WTC11 (cell line): ENCODE measurements around the gene SPPL2B.

Experiments
- ETV6 ChIP-seq: sonication (generic); formaldehyde crosslinking; IDR thresholded peaks from 2 replicates; pipeline ENCODE4 v1.8.1; 2022; ENCODE audit warnings: mild to moderate bottlenecking, missing genetic modification reagents
- FOXK1 ChIP-seq: sonication (generic); formaldehyde crosslinking; IDR thresholded peaks from 2 replicates; pipeline ENCODE4 v1.8.0; 2022; ENCODE audit warnings: mild to moderate bottlenecking, moderate library complexity, missing genetic modification reagents
- NR1H2 ChIP-seq: sonication (generic); formaldehyde crosslinking; IDR thresholded peaks from 2 replicates; pipeline ENCODE4 v1.9.0; 2021; ENCODE audit warnings: mild to moderate bottlenecking, moderate library complexity, missing genetic modification reagents
- SMAD3 ChIP-seq: sonication (generic); formaldehyde crosslinking; IDR thresholded peaks from 2 replicates; pipeline ENCODE4 v1.8.0; 2022; ENCODE audit warnings: missing genetic modification reagents, mild to moderate bottlenecking, borderline replicate concordance
- ZNF219 ChIP-seq: sonication (generic); formaldehyde crosslinking; IDR thresholded peaks from 2 replicates; pipeline ENCODE4 v1.8.0; 2023; ENCODE audit warnings: missing genetic modification reagents, mild to moderate bottlenecking, borderline replicate concordance
- ZNF232 ChIP-seq: sonication (generic); formaldehyde crosslinking; IDR thresholded peaks from 2 replicates; pipeline ENCODE4 v1.8.0; 2022; ENCODE audit warnings: mild to moderate bottlenecking, missing genetic modification reagents
- TF ChIP-seq, protein P1 (sequence below): fragments of 200-600 bp; IDR thresholded peaks from 2 replicates; pipeline ENCODE4 v1.8.0; 2022; ENCODE audit warnings: antibody characterized with exemption
- TF ChIP-seq, protein P2 (sequence below): sonication (generic); formaldehyde crosslinking; IDR thresholded peaks from 2 replicates; pipeline ENCODE4 v1.8.0; 2022; ENCODE audit warnings: mild to moderate bottlenecking, missing genetic modification reagents
- TF ChIP-seq, protein P3 (sequence below): sonication (generic); formaldehyde crosslinking; IDR thresholded peaks from 2 replicates; pipeline ENCODE4 v1.8.1; 2022; ENCODE audit warnings: missing genetic modification reagents, borderline replicate concordance
- TF ChIP-seq, protein P4 (sequence below): sonication (generic); formaldehyde crosslinking; IDR thresholded peaks from 2 replicates; pipeline ENCODE4 v1.8.0; 2022; ENCODE audit warnings: mild to moderate bottlenecking, missing genetic modification reagents
- TF ChIP-seq, protein P5 (sequence below): sonication (generic); formaldehyde crosslinking; IDR thresholded peaks from 2 replicates; pipeline ENCODE4 v1.8.0; 2022; ENCODE audit warnings: mild to moderate bottlenecking, missing genetic modification reagents

DNA sequence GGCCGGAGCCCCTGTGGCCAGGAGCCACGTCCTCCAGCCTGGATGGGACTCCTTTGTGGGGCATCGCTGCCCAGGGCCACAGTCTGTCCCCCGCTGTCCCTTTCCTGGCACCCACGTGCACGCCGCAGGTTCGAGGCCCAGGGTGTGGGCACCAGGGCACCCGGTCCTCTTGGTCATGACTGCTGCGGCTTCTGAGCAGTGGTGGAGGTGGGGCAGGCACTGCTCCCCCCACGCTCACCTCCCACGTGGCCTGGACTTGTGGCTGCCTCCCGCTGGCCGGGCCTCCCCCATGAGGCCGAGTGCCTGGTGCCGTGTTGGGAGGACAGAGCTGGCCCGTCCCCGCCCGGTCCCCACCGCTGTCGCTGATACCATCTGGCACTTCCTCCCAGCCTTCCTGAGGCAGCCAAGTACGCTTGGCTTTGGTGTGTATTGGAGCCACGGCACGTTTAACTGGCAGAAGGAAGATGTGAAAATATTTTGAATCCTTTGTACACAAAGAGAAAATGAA lies 12.8 kb downstream of the SPPL2B start:
- TF ChIP-seq ETV6 (no peak), NR1H2 (CRISPR knock-in tag) (no peak), ZNF219 (no peak), ZNF232 (CRISPR knock-in tag) (no peak), SMAD3 (CRISPR knock-in tag) (no peak), FOXK1 (CRISPR knock-in tag) (no peak)
- TF ChIP-seq, protein P1, sequence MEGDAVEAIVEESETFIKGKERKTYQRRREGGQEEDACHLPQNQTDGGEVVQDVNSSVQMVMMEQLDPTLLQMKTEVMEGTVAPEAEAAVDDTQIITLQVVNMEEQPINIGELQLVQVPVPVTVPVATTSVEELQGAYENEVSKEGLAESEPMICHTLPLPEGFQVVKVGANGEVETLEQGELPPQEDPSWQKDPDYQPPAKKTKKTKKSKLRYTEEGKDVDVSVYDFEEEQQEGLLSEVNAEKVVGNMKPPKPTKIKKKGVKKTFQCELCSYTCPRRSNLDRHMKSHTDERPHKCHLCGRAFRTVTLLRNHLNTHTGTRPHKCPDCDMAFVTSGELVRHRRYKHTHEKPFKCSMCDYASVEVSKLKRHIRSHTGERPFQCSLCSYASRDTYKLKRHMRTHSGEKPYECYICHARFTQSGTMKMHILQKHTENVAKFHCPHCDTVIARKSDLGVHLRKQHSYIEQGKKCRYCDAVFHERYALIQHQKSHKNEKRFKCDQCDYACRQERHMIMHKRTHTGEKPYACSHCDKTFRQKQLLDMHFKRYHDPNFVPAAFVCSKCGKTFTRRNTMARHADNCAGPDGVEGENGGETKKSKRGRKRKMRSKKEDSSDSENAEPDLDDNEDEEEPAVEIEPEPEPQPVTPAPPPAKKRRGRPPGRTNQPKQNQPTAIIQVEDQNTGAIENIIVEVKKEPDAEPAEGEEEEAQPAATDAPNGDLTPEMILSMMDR = no peak
- TF ChIP-seq, protein P2, sequence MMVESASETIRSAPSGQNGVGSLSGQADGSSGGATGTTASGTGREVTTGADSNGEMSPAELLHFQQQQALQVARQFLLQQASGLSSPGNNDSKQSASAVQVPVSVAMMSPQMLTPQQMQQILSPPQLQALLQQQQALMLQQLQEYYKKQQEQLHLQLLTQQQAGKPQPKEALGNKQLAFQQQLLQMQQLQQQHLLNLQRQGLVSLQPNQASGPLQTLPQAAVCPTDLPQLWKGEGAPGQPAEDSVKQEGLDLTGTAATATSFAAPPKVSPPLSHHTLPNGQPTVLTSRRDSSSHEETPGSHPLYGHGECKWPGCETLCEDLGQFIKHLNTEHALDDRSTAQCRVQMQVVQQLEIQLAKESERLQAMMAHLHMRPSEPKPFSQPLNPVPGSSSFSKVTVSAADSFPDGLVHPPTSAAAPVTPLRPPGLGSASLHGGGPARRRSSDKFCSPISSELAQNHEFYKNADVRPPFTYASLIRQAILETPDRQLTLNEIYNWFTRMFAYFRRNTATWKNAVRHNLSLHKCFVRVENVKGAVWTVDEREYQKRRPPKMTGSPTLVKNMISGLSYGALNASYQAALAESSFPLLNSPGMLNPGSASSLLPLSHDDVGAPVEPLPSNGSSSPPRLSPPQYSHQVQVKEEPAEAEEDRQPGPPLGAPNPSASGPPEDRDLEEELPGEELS (CRISPR knock-in tag) = no peak
- TF ChIP-seq, protein P3, sequence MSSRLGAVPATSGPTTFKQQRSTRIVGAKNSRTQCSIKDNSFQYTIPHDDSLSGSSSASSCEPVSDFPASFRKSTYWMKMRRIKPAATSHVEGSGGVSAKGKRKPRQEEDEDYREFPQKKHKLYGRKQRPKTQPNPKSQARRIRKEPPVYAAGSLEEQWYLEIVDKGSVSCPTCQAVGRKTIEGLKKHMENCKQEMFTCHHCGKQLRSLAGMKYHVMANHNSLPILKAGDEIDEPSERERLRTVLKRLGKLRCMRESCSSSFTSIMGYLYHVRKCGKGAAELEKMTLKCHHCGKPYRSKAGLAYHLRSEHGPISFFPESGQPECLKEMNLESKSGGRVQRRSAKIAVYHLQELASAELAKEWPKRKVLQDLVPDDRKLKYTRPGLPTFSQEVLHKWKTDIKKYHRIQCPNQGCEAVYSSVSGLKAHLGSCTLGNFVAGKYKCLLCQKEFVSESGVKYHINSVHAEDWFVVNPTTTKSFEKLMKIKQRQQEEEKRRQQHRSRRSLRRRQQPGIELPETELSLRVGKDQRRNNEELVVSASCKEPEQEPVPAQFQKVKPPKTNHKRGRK (CRISPR knock-in tag) = no peak
- TF ChIP-seq, protein P4, sequence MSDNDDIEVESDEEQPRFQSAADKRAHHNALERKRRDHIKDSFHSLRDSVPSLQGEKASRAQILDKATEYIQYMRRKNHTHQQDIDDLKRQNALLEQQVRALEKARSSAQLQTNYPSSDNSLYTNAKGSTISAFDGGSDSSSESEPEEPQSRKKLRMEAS (CRISPR knock-in tag) = no peak
- TF ChIP-seq, protein P5, sequence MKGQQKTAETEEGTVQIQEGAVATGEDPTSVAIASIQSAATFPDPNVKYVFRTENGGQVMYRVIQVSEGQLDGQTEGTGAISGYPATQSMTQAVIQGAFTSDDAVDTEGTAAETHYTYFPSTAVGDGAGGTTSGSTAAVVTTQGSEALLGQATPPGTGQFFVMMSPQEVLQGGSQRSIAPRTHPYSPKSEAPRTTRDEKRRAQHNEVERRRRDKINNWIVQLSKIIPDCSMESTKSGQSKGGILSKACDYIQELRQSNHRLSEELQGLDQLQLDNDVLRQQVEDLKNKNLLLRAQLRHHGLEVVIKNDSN (CRISPR knock-in tag) = no peak
